Keratinocyte (primary cell): ENCODE measurements around the gene UTP14C. TPM values are rescaled to one million over a fixed set of nuclear protein-coding genes. Genes with fewer than 3 reads are reported as not detected.

Experiments
- DNase-seq: peaks from one replicate; pipeline ENCODE4 v3.0.0-alpha.2; 2011; ENCODE audit warnings: low read depth, missing footprints, low spot score
- FAIRE-seq: peaks from 2 replicates; lab custom pipeline; 2011; peaks lifted over from hg19 to GRCh38; lab: Jason Lieb, UNC
- H2AFZ ChIP-seq: 2 replicates; pipeline ENCODE4 v1.6.0; 2012; ENCODE audit warnings: low read length, control low read depth, inconsistent platforms; ENCODE audit not compliant: control insufficient read depth
- H3K27ac ChIP-seq: 2 replicates; pipeline ENCODE4 v1.5.1; 2011; ENCODE audit warnings: low read length; ENCODE audit not compliant: control insufficient read depth, insufficient read depth
- H3K27me3 ChIP-seq: 3 replicates; pipeline ENCODE4 v1.6.0; 2011; ENCODE audit warnings: low read length; ENCODE audit not compliant: control insufficient read depth, insufficient read depth; ENCODE audit errors: extremely low read depth
- H3K36me3 ChIP-seq, 2 experiments: 2 replicates in 1 of 2; 3 replicates in 1 of 2; pipeline ENCODE4 v1.5.1; 2011; ENCODE audit warnings: low read length in 2 of 2, mild to moderate bottlenecking in 1 of 2; ENCODE audit not compliant: control insufficient read depth in 2 of 2, insufficient read depth in 2 of 2; ENCODE audit errors: extremely low read depth in 1 of 2
- H3K4me1 ChIP-seq: 3 replicates; pipeline ENCODE4 v1.5.1; 2011; ENCODE audit warnings: low read length; ENCODE audit not compliant: control insufficient read depth, insufficient read depth; ENCODE audit errors: extremely low read depth
- H3K4me2 ChIP-seq: 3 replicates; pipeline ENCODE4 v1.6.0; 2011; ENCODE audit warnings: low read depth, low read length; ENCODE audit not compliant: control insufficient read depth, insufficient read depth; ENCODE audit errors: extremely low read depth
- H3K4me3 ChIP-seq, 3 experiments: fragments of 200-600 bp in 1 of 3; sonication (generic) in 1 of 3; 2 replicates in 2 of 3; 3 replicates in 1 of 3; pipeline ENCODE4 v1.5.1; 2011 to 2016; ENCODE audit warnings: low read length in 3 of 3, mild to moderate bottlenecking in 3 of 3, control low read depth in 2 of 3, inconsistent platforms in 1 of 3, low read depth in 1 of 3, mixed read lengths in 1 of 3, mixed run types in 1 of 3, moderate library complexity in 1 of 3; ENCODE audit not compliant: control insufficient read depth in 2 of 3, insufficient read depth in 2 of 3; ENCODE audit errors: extremely low read depth in 1 of 3
- H3K79me2 ChIP-seq: 2 replicates; pipeline ENCODE4 v1.6.0; 2012; ENCODE audit warnings: low read length; ENCODE audit not compliant: control insufficient read depth, insufficient read depth
- H3K9ac ChIP-seq: 3 replicates; pipeline ENCODE4 v1.6.0; 2011; ENCODE audit warnings: low read length; ENCODE audit not compliant: control insufficient read depth, insufficient read depth; ENCODE audit errors: extremely low read depth
- H3K9me1 ChIP-seq: 3 replicates; pipeline ENCODE4 v1.6.0; 2011; ENCODE audit warnings: low read length; ENCODE audit not compliant: control insufficient read depth, insufficient read depth; ENCODE audit errors: extremely low read depth
- H3K9me3 ChIP-seq: 2 replicates; pipeline ENCODE4 v1.5.1; 2012; ENCODE audit warnings: low read depth, low read length; ENCODE audit not compliant: control insufficient read depth
- H4K20me1 ChIP-seq: 3 replicates; pipeline ENCODE4 v1.6.0; 2011; ENCODE audit warnings: low read length; ENCODE audit not compliant: control insufficient read depth, insufficient read depth; ENCODE audit errors: extremely low read depth
- CTCF ChIP-seq, 3 experiments: IDR thresholded peaks in 1 of 3; conservative IDR thresholded peaks in 1 of 3; optimal IDR thresholded peaks in 1 of 3; 2 replicates in 2 of 3; 3 replicates in 1 of 3; pipeline versions ENCODE3 to v1.5.1; 2011; ENCODE audit warnings: low read length in 3 of 3, mild to moderate bottlenecking in 3 of 3, moderate library complexity in 2 of 3, control low read depth in 1 of 3, inconsistent platforms in 1 of 3; ENCODE audit not compliant: insufficient read depth in 2 of 3; ENCODE audit errors: extremely low read depth in 1 of 3
- EZH2 ChIP-seq: IDR thresholded peaks from one replicate; pipeline ENCODE4 v1.6.1; 2012; ENCODE audit warnings: inconsistent platforms, mild to moderate bottlenecking, low read length, moderate library complexity
- dilution Hi-C: fragments of 300-500 bp; cut with MboI; formaldehyde crosslinking; loops from one replicate; pipeline ENCODE4 v1.7.0; 2020; ENCODE audit warnings: low sequenced_read_pairs; ENCODE audit not compliant: extremely low pct_ligation_motif_present
- polyA plus RNA-seq, 5 experiments: library from polyadenylated mRNA; depleted of rRNA in 3 of 5; stranded (reverse) in 3 of 5; stranded (forward) in 1 of 5; unstranded in 1 of 5; fragments of >200 nt; gene quantifications; 1 replicate in 1 of 5; 2 replicates in 3 of 5; 3 replicates in 1 of 5; pipeline versions ENCODE4 v1.2.1 to v1.2.3, GENCODE V29; 2011 to 2012; ENCODE audit warnings: missing spikeins in 2 of 5, low read depth in 1 of 5, low replicate concordance in 1 of 5

Gene UTP14C
- polyA plus RNA-seq, 1 donor (not counting 4 experiments of a cell fraction or from before 2014, with no cell fraction given): 10.8 TPM

- peak; percentile 59 for FAIRE-seq
- Histone ChIP-seq H3K9me1 (no peaks in the 10 kb centered on the region), H3K4me3 (no peak overlapping the region), H3K9me3 (no peaks in the 10 kb centered on the region), H3K36me3 (no peaks in the 10 kb centered on the region), H3K4me1 (peaks cover 12% of the 10 kb centered on the region), H3K79me2 (no peaks in the 10 kb centered on the region), H3K4me2 (no peak overlapping the region), H3K9ac (no peak overlapping the region), H2AFZ (no peak overlapping the region), H4K20me1 (no peaks in the 10 kb centered on the region), H3K27ac (no peak overlapping the region), H3K27me3 (peaks cover 12% of the 10 kb centered on the region)
- no peak for DNase-seq
- dilution Hi-C loops: no loop called here
- TF ChIP-seq CTCF (optimal IDR thresholded peaks at IDR 0.05 in 1 of 3, IDR thresholded peaks at IDR 0.05 in 1 of 3, conservative IDR thresholded peaks at IDR 0.05 in 1 of 3; ENCODE audit: extremely low read depth in 1 of 3, insufficient read depth in 2 of 3, low read length in 3 of 3) (peak; percentile 8 to 23 (median 13)), EZH2 (no peak)
Observed at GRCh38 chr13:51995677-51996551, 28.6 kb upstream of the UTP14C start.

DNA sequence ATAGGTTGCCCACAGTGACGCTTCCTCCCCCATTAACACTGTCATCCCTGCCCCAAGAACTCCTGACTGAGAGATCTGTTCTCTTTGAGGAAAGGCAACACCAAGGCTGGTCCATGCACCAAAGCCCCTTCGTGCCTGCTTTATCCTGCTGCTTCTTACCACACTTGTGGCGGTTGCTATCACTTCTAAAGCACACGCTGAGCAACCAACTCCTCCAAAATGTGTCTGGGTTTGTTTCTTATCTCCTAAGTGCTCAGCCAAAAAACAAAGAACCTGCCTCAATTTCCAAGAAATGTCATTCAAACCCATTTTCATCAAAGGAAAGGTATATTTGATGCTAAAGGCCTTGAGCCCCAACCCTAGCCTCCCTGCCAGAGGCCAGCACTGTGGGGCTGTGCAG lies 27.9 kb upstream of the UTP14C start:
- Histone ChIP-seq H3K27ac (no peak overlapping the region), H3K36me3 (no peaks in the 10 kb centered on the region), H3K79me2 (no peaks in the 10 kb centered on the region), H3K27me3 (peaks cover 12% of the 10 kb centered on the region), H3K4me2 (no peak overlapping the region), H3K9ac (no peak overlapping the region), H4K20me1 (no peaks in the 10 kb centered on the region), H3K4me1 (peaks cover 12% of the 10 kb centered on the region), H3K9me1 (no peaks in the 10 kb centered on the region), H3K4me3 (no peak overlapping the region), H3K9me3 (no peaks in the 10 kb centered on the region), H2AFZ (no peak overlapping the region)
- dilution Hi-C loops: no loop called here
- FAIRE-seq (no peak), DNase-seq (no peak)
- TF ChIP-seq EZH2: no peak
- TF ChIP-seq CTCF (optimal IDR thresholded peaks at IDR 0.05 in 1 of 3, IDR thresholded peaks at IDR 0.05 in 1 of 3, conservative IDR thresholded peaks at IDR 0.05 in 1 of 3; ENCODE audit: extremely low read depth in 1 of 3, insufficient read depth in 2 of 3, low read length in 3 of 3): no peak
